Measurements from ENCODE around the gene TRMT11. TPM values are rescaled to one million over a fixed set of nuclear protein-coding genes. Genes with fewer than 3 reads are reported as not detected.

Gene TRMT11
- total RNA-seq, 2 donors from 2014 or later: 29.4 to 35.4 TPM

DNA sequence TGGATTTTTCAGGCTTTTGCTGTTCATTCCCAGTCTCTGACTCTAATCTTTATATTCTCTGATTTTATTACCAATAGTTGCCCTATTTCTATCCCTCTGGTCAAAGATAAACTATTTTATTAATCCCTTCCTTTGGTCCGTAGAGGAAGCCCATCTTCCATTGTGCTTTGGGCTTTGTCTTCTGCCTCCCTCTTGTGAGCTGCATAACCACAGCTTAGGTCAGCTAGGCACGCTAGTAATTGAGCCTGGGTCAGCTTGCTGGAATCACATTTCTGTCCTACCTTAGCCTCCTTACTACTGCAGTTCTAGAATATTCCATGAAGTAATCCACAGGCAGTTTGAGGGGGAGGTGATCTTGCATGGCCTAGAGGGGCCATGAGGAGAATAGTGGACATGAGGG is 49.4 kb downstream of the TRMT11 start:
- H3K27me3 ChIP-seq (ENCODE audit: control insufficient read depth, insufficient read depth, low read length, poor library complexity, severe bottlenecking): no peaks in the 10 kb centered on the region
- TF ChIP-seq, protein P1, sequence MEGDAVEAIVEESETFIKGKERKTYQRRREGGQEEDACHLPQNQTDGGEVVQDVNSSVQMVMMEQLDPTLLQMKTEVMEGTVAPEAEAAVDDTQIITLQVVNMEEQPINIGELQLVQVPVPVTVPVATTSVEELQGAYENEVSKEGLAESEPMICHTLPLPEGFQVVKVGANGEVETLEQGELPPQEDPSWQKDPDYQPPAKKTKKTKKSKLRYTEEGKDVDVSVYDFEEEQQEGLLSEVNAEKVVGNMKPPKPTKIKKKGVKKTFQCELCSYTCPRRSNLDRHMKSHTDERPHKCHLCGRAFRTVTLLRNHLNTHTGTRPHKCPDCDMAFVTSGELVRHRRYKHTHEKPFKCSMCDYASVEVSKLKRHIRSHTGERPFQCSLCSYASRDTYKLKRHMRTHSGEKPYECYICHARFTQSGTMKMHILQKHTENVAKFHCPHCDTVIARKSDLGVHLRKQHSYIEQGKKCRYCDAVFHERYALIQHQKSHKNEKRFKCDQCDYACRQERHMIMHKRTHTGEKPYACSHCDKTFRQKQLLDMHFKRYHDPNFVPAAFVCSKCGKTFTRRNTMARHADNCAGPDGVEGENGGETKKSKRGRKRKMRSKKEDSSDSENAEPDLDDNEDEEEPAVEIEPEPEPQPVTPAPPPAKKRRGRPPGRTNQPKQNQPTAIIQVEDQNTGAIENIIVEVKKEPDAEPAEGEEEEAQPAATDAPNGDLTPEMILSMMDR (conservative IDR thresholded peaks at IDR 0.05): no peak
- no peak overlapping the region for H3K27ac ChIP-seq (ENCODE audit: low read depth, low read length)
- H3K36me3 ChIP-seq (ENCODE audit: control insufficient read depth, insufficient read depth, low read length): peaks cover 55% of the 10 kb centered on the region
- Mint-ChIP-seq H3K4me3 (no peak overlapping the region), H3K36me3 (ENCODE audit: low read depth) (peaks cover 25% of the 10 kb centered on the region), H3K9me3 (no peaks in the 10 kb centered on the region), H3K27me3 (ENCODE audit: insufficient read depth) (no peaks in the 10 kb centered on the region), H3K4me1 (peaks cover 4% of the 10 kb centered on the region), H3K27ac (peak overlapping the region; percentile 48)
- no peak overlapping the region for H3K4me3 ChIP-seq (ENCODE audit: low read length)
- H3K9me3 ChIP-seq (ENCODE audit: control insufficient read depth, low read length): no peaks in the 10 kb centered on the region
- no peaks in the 10 kb centered on the region for H3K4me1 ChIP-seq (ENCODE audit: control insufficient read depth, insufficient read depth, low read length)
- WGBS, 2 experiments (ENCODE audit: insufficient coverage in 1 of 2, insufficient read length in 1 of 2): 87 to 100% methylated on average over 1 to 2 of the region's 2 CpGs
- no peak overlapping the region for H3K9ac ChIP-seq (ENCODE audit: extremely low read depth, low read length, poor library complexity, severe bottlenecking)
- DNase-seq: no peak

DNA sequence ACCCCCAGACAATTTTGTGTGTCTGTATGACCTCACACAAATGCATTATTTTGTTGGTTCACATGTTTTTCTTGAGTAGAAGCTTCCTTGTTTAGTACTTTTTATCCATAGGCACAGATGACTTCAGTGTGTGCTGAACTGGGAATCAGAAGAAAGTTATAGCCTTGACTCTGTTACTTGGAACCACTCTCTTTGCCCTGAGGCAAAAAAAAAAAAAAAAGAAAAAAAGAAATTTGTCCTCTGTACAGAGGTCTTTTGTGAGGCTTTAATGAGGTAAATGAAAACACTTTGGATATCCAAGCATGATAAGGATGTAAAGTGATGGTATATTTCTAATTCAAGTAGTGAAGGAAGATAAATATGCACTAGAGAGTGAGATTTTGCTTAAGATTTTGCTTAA is 51.9 kb downstream of the TRMT11 start:
- peaks cover 4% of the 10 kb centered on the region for H3K9me3 Mint-ChIP-seq
- Histone ChIP-seq H3K9me3 (ENCODE audit: control insufficient read depth, low read length) (peaks cover 8% of the 10 kb centered on the region), H3K4me3 (ENCODE audit: low read length) (no peak overlapping the region), H3K36me3 (ENCODE audit: control insufficient read depth, insufficient read depth, low read length) (peaks cover 71% of the 10 kb centered on the region), H3K27ac (ENCODE audit: low read depth, low read length) (no peak overlapping the region), H3K9ac (ENCODE audit: extremely low read depth, low read length, poor library complexity, severe bottlenecking) (no peak overlapping the region), H3K4me1 (ENCODE audit: control insufficient read depth, insufficient read depth, low read length) (no peaks in the 10 kb centered on the region), H3K27me3 (ENCODE audit: control insufficient read depth, insufficient read depth, low read length, poor library complexity, severe bottlenecking) (no peaks in the 10 kb centered on the region)
- H3K4me1 Mint-ChIP-seq: peaks cover 4% of the 10 kb centered on the region
- no peak overlapping the region for H3K27ac Mint-ChIP-seq
- DNase-seq: no peak
- no peaks in the 10 kb centered on the region for H3K27me3 Mint-ChIP-seq (ENCODE audit: insufficient read depth)
- TF ChIP-seq, protein P1 (conservative IDR thresholded peaks at IDR 0.05): no peak
- H3K4me3 Mint-ChIP-seq: no peak overlapping the region
- peaks cover 45% of the 10 kb centered on the region for H3K36me3 Mint-ChIP-seq (ENCODE audit: low read depth)

DNA sequence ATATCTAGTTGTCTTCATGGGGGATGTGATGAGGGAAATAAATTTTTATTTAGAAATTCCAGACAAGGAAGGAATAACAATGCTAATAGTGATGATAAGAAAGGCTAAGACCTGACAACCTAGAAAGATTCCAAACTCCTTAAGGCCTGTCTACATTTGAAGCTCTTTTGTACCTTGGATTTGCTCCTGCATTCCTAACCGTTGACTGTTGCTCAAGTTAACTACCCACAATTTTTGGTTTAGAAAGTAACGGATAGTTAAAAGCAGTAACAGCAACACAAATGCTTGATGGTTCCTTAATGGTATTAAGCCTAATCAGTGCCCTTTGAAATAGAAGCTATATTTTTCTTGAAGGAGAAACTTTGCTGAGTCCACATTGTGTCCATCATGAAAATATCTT is 52.9 kb downstream of the TRMT11 start:
- no peak overlapping the region for H3K27ac Mint-ChIP-seq

More for the DNA sequence above, 52.9 kb downstream of the TRMT11 start:
- Histone ChIP-seq H3K36me3 (ENCODE audit: control insufficient read depth, insufficient read depth, low read length) (peaks cover 64% of the 10 kb centered on the region), H3K27me3 (ENCODE audit: control insufficient read depth, insufficient read depth, low read length, poor library complexity, severe bottlenecking) (no peaks in the 10 kb centered on the region), H3K9me3 (ENCODE audit: control insufficient read depth, low read length) (peaks cover 9% of the 10 kb centered on the region), H3K4me3 (ENCODE audit: low read length) (no peak overlapping the region), H3K4me1 (ENCODE audit: control insufficient read depth, insufficient read depth, low read length) (no peaks in the 10 kb centered on the region), H3K9ac (ENCODE audit: extremely low read depth, low read length, poor library complexity, severe bottlenecking) (no peak overlapping the region), H3K27ac (ENCODE audit: low read depth, low read length) (no peak overlapping the region)
- Mint-ChIP-seq H3K4me3 (no peak overlapping the region), H3K4me1 (no peaks in the 10 kb centered on the region), H3K9me3 (peaks cover 6% of the 10 kb centered on the region), H3K27me3 (ENCODE audit: insufficient read depth) (no peaks in the 10 kb centered on the region), H3K36me3 (ENCODE audit: low read depth) (peaks cover 46% of the 10 kb centered on the region)
- WGBS, 2 experiments (ENCODE audit: insufficient coverage in 1 of 2, insufficient read length in 1 of 2): 93 to 100% methylated on average over 1 to 2 of the region's 2 CpGs
- DNase-seq: no peak
- TF ChIP-seq, protein P1 (conservative IDR thresholded peaks at IDR 0.05): no peak
